Activated CD4-positive, CD25-positive, alpha-beta regulatory T cell treated with anti-CD3 and anti-CD28 coated beads, Interleukin-2, amount 50 U/mL, for 24 hours (primary cell): Measurements from ENCODE around the gene RNU1-4.
"Not testable (repeated sequence)": the region's sequence is repeated elsewhere in the genome, so short reads cannot be mapped to it uniquely, and the experiment has no call there.

ENCODE experiments used
- ATAC-seq, 2 donors: fragments of 150-1000 bp; cut with Tn5 transposase; one replicate each; pipeline ENCODE4 v1.10.0; 2021; ENCODE audit warnings: mild to moderate bottlenecking in 1 of 2, moderate library complexity in 1 of 2

The RNU1-4 gene

GRCh38 chr1:16709659-16710087, 30.6 kb upstream of the RNU1-4 start:
- peak; percentile 74 to 83 for ATAC-seq

GRCh38 chr1:16710618-16711017, 29.7 kb upstream of the RNU1-4 start:
- ATAC-seq = not testable (repeated sequence)

GRCh38 chr1:16712131-16712530, 28.2 kb upstream of the RNU1-4 start:
- not testable (repeated sequence) for ATAC-seq

- not testable (repeated sequence) for ATAC-seq
Measured at GRCh38 chr1:16712582-16712981, 27.7 kb upstream of the RNU1-4 start.

GRCh38 chr1:16712984-16713383, 27.3 kb upstream of the RNU1-4 start:
- not testable (repeated sequence) for ATAC-seq

- ATAC-seq = not testable (repeated sequence)
Measured at GRCh38 chr1:16713480-16713879, 26.8 kb upstream of the RNU1-4 start.

GRCh38 chr1:16716691-16717335, 23.5 kb upstream of the RNU1-4 start:
- no peak for ATAC-seq

- no peak for ATAC-seq
Measured at GRCh38 chr1:16717336-16718098, 22.8 kb upstream of the RNU1-4 start.

- ATAC-seq = not testable (repeated sequence)
Measured at GRCh38 chr1:16718099-16718907, 22.0 kb upstream of the RNU1-4 start.

GRCh38 chr1:16718908-16719533, 21.3 kb upstream of the RNU1-4 start:
- no peak for ATAC-seq

GRCh38 chr1:16719571-16720350, 20.6 kb upstream of the RNU1-4 start:
- no peak for ATAC-seq

GRCh38 chr1:16720351-16721223, 19.7 kb upstream of the RNU1-4 start:
- ATAC-seq = no peak

GRCh38 chr1:16721871-16722641, 18.3 kb upstream of the RNU1-4 start:
- ATAC-seq = no peak

- ATAC-seq = no peak
Measured at GRCh38 chr1:16724718-16725438, 15.4 kb upstream of the RNU1-4 start.

- ATAC-seq = not testable (repeated sequence)
Measured at GRCh38 chr1:16725439-16726245, 14.7 kb upstream of the RNU1-4 start.

GRCh38 chr1:16727190-16728111, 12.9 kb upstream of the RNU1-4 start:
- peak; percentile 53 to 89 for ATAC-seq

GRCh38 chr1:16728243-16728949, 11.9 kb upstream of the RNU1-4 start:
- ATAC-seq = peak; percentile 60 to 65
